Stimulated activated CD4-positive, alpha-beta T cell treated with anti-CD3 and anti-CD28 coated beads, Interleukin-4, amount 100 ng/mL, for 1 hour (primary cell): ENCODE results near the gene CEP126.
A peak's percentile ranks its signal among the peaks of the same experiment; 100 is the strongest.

Source experiments
- DNase-seq: peaks from one replicate; pipeline ENCODE4 v3.0.0-alpha.2; 2020

Gene CEP126

GRCh38 chr11:102010776-102011494, 96.1 kb downstream of the CEP126 start:
- DNase-seq = no peak

DNA sequence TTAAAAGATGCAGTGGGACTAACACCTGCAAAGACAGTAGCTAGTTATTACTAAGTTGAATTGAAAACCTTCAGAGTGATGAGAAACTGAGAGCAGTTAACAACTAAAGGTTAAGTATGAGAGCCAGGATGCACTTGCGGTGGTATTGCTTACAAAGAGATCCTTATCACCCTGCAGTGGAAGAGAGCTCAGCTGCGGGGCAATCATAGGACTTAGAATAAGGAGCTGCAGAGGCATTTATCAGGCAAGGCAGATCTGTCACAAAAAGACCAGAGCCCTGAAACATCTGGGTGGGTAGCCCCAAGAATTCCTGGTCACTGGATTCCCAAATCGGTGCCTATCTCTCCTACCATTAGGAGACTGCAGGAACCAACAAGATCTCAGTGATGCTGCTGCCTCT, 98.1 kb downstream of the CEP126 start:
- no peak for DNase-seq

DNA sequence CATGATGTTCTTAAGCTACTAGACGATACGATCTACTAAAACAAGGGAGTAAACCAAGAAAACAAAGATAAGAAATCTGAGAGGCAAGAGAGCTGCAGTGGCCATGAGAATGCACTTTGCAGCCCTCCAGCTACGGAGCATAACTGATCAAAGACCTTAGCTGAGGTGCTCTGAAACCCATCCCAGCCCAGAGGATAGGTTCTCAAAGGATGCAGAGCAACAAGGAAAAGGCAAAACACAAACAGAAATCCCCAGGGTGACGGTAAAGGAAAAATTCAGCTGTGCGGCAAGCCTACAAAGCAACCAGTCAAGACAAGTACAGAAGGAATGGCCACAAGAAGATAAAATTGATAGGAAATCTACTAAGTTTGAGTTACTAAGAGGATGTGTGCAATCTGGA, 99.9 kb downstream of the CEP126 start:
- DNase-seq = no peak

DNA sequence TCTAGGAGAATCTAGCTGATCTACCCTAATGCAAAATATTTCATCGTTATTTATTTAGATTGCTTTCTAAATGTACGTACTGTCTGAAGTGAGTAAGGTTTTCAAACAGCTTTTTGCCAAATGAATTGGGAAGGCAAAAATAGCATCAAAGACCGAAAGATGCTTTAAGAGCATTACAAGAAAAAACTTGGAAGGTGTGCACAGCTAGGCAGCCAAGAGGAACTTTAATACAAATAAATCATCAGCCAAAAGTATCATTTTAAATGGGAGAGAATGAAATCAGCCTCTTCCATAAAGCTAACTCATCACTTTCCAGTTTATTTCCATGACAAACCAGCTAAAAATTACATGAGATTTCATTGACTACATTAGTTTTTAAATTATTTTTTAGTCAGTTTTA, 102.2 kb downstream of the CEP126 start:
- no peak for DNase-seq

DNA sequence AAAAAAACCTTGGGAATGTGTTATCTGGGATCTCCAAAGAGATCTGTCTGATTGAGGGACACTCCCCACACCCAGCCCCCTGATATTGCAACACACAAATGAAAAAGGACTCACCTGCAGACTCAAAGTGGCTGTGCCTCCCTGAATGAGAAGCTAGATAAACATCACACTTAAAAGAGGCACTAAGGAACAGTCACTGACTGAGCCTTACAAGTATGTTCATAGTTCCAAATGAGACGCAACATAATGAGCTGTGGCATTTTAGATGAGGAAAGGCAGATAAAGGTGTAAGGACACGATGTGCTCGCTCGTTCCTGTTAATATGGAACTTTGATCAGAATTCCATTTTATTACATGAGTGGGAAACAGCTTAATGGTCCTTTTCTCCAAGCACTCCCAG, 111.4 kb downstream of the CEP126 start:
- no peak for DNase-seq

- DNase-seq = no peak
These were observed 112.1 kb downstream of the CEP126 start for GRCh38 chr11:102026959-102027358.

- DNase-seq = no peak
These were observed 121.9 kb downstream of the CEP126 start for GRCh38 chr11:102036757-102037156.

GRCh38 chr11:102046841-102047240, 132.0 kb downstream of the CEP126 start:
- DNase-seq = no peak

DNA sequence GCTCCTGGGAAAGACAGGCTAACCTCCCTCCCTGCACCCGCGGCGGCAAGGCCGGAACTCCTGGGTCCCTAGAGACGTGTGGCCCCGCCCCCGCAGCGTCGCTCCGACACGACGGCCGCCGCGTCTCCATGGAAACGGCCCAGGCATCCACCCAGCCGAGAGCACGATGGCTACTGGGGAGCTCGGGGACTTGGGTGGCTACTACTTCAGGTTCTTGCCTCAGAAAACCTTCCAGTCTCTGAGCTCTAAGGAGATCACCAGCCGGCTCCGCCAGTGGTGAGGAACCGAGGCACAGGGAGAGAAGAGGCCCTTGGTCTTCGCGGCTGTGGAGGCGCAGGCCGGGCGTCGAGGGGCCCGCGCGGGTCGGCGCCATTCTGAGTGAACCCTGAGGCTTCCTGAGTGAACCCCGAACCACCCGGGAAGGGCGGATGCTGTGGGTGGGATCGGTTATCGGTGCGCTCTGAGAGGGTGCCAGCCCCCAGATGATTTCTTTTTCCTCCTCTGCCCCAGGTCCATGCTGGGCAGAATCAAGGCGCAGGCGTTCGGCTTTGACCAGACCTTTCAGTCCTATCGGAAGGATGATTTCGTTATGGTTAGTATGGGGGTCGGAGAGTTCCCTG, 132.6 kb downstream of the CEP126 start, which contains the start of gene CFAP300:
Gene CFAP300 (plus strand): TSS at position 133 of the 620 bp plus-strand sequence. CDS start 34 bp downstream, at position 167.
- peak; percentile 55 for DNase-seq
